ENCODE results near the gene PCCB. TPM values are rescaled to one million over a fixed set of nuclear protein-coding genes. Genes with fewer than 3 reads are reported as not detected.
"Not testable (repeated sequence)": the region's sequence is repeated elsewhere in the genome, so short reads cannot be mapped to it uniquely, and the experiment has no call there.

PCCB gene
- total and polyA plus RNA-seq, 9 donors: 23.5 to 33.5 (median 29.8) TPM

DNA sequence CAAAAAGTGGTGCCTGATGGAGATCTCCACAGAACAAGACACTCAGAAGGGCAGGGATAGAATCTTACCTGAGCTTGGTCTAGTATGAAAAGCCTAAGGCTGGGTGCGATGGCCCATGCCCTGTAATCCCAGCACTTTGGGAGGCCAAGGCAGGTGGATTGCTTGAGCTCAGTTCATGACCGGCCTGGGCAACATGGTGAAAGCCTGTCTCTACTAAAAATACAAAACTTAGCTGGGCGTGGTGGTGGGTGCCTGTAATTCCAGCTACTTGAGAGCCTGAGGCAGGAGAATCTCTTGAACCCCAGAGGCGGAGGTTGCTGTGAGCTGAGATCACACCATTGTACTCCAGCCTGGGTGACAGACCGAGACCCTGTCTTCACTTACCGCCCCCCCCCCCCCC is 84.6 kb downstream of the PCCB start:
- WGBS (ENCODE audit: insufficient coverage): 95% methylated on average over 3 of the region's 6 CpGs
- H3K4me3 ChIP-seq (ENCODE audit: low read length): not testable (repeated sequence)
- peaks cover 38% of the 10 kb centered on the region for H3K36me3 ChIP-seq (ENCODE audit: control insufficient read depth, insufficient read depth, low read length)

DNA sequence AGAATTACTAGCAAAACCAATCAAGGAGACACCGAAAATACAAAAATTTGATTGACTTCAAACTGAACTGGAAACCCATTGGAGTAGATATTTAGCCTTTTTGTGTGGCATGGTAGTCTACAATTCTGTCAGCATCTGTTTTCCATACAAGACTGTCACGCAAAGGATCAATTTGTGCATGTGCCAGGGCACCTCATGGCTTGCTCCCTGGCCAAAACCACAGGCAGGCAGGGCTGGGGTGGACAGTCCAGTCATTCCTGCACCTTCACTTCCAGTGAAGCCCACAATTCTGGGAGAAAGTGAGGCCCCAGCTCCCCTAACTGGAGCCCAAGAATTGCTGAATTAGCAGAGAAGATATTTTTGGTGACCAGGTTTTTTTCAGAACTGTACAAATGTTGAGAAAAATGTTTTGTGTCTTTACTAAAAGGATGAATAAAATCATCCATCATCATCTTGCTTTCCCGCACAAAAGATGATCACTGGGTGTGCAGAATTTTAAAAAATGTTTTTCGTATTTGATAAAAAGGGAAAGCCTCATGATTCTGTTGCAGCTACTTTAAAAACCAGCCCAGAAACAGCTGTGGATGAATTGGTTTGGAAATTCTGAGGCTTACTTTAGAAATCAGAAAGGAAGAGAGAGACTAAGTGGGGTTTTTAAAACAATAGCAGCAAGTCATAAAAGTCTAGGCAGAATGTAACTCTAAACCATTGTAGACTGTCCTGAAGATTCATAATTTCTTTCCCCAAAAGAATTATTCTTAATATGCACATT is 86.4 kb downstream of the PCCB start:
- H3K4me3 ChIP-seq (ENCODE audit: low read length): no peak overlapping the region
- H3K36me3 ChIP-seq (ENCODE audit: control insufficient read depth, insufficient read depth, low read length): peaks cover 44% of the 10 kb centered on the region
- peaks cover 2% of the 10 kb centered on the region for H3K4me1 ChIP-seq (ENCODE audit: control insufficient read depth, insufficient read depth, low read length)
- no peak overlapping the region for H3K27ac ChIP-seq (ENCODE audit: low read length)
- peak; percentile 27 for DNase-seq
- no peaks in the 10 kb centered on the region for H3K9me3 ChIP-seq (replicated peaks; ENCODE audit: control insufficient read depth, low read depth, low read length)
- WGBS (ENCODE audit: insufficient coverage): 100% methylated on average over 1 of the region's 4 CpGs
- H3K27me3 ChIP-seq (ENCODE audit: control insufficient read depth, insufficient read depth, low read length): no peaks in the 10 kb centered on the region

More for the DNA sequence above, 84.6 kb downstream of the PCCB start:
- not testable (repeated sequence) for H3K27me3 ChIP-seq (ENCODE audit: control insufficient read depth, insufficient read depth, low read length); H3K9me3 ChIP-seq (replicated peaks; ENCODE audit: control insufficient read depth, low read depth, low read length); H3K4me1 ChIP-seq (ENCODE audit: control insufficient read depth, insufficient read depth, low read length); H3K27ac ChIP-seq (ENCODE audit: low read length); DNase-seq

- Histone ChIP-seq H3K4me3 (ENCODE audit: low read length) (no peak overlapping the region), H3K27ac (ENCODE audit: low read length) (no peak overlapping the region), H3K36me3 (ENCODE audit: control insufficient read depth, insufficient read depth, low read length) (peaks cover 37% of the 10 kb centered on the region), H3K9me3 (replicated peaks; ENCODE audit: control insufficient read depth, low read depth, low read length) (no peaks in the 10 kb centered on the region), H3K27me3 (ENCODE audit: control insufficient read depth, insufficient read depth, low read length) (no peaks in the 10 kb centered on the region), H3K4me1 (ENCODE audit: control insufficient read depth, insufficient read depth, low read length) (no peaks in the 10 kb centered on the region)
- no CpG with 5 or more reads among the region's 2 CpGs for WGBS (ENCODE audit: insufficient coverage)
- no peak for DNase-seq
These were observed 93.3 kb downstream of the PCCB start for GRCh38 chr3:136343446-136343845.

- Histone ChIP-seq H3K27ac (ENCODE audit: low read length) (no peak overlapping the region), H3K36me3 (ENCODE audit: control insufficient read depth, insufficient read depth, low read length) (peaks cover 36% of the 10 kb centered on the region), H3K4me1 (ENCODE audit: control insufficient read depth, insufficient read depth, low read length) (no peaks in the 10 kb centered on the region), H3K4me3 (ENCODE audit: low read length) (no peak overlapping the region), H3K27me3 (ENCODE audit: control insufficient read depth, insufficient read depth, low read length) (no peaks in the 10 kb centered on the region), H3K9me3 (replicated peaks; ENCODE audit: control insufficient read depth, low read depth, low read length) (no peaks in the 10 kb centered on the region)
- DNase-seq: peak; percentile 49
- 20% methylated on average over 2 of the region's 5 CpGs for WGBS (ENCODE audit: insufficient coverage)
These were observed 93.9 kb downstream of the PCCB start for GRCh38 chr3:136343873-136344555.

DNA sequence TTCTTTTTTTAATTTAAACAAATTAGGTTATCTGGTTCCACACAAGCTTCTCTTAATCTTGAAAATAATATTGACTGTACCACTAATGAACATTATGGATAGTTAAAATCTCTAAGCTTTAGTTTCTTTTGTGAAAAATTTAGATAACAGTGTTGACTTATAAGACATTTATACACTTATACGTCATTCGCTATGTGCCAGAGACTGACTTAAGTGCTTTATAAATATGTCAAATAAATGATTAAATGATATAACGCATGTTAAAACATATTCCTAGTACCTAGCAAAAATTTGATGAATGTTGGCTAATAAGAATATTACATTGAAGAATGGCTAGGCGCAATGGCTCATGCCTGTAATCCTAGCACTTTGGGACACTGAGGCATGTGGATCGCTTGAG is 96.3 kb downstream of the PCCB start:
- Histone ChIP-seq H3K27ac (ENCODE audit: low read length) (no peak overlapping the region), H3K4me1 (ENCODE audit: control insufficient read depth, insufficient read depth, low read length) (peaks cover 2% of the 10 kb centered on the region), H3K36me3 (ENCODE audit: control insufficient read depth, insufficient read depth, low read length) (peaks cover 29% of the 10 kb centered on the region), H3K9me3 (replicated peaks; ENCODE audit: control insufficient read depth, low read depth, low read length) (no peaks in the 10 kb centered on the region), H3K27me3 (ENCODE audit: control insufficient read depth, insufficient read depth, low read length) (no peaks in the 10 kb centered on the region), H3K4me3 (ENCODE audit: low read length) (no peak overlapping the region)
- DNase-seq: no peak
- 92% methylated on average over 2 of the region's 5 CpGs for WGBS (ENCODE audit: insufficient coverage)

GRCh38 chr3:136350132-136350531 is 100.0 kb downstream of the PCCB start:
- Histone ChIP-seq H3K27me3 (ENCODE audit: control insufficient read depth, insufficient read depth, low read length) (no peaks in the 10 kb centered on the region), H3K27ac (ENCODE audit: low read length) (no peak overlapping the region), H3K4me3 (ENCODE audit: low read length) (no peak overlapping the region), H3K9me3 (replicated peaks; ENCODE audit: control insufficient read depth, low read depth, low read length) (no peaks in the 10 kb centered on the region), H3K4me1 (ENCODE audit: control insufficient read depth, insufficient read depth, low read length) (peaks cover 2% of the 10 kb centered on the region), H3K36me3 (ENCODE audit: control insufficient read depth, insufficient read depth, low read length) (peaks cover 8% of the 10 kb centered on the region)
- no CpG with 5 or more reads among the region's 1 CpG for WGBS (ENCODE audit: insufficient coverage)
- DNase-seq: peak; percentile 49

DNA sequence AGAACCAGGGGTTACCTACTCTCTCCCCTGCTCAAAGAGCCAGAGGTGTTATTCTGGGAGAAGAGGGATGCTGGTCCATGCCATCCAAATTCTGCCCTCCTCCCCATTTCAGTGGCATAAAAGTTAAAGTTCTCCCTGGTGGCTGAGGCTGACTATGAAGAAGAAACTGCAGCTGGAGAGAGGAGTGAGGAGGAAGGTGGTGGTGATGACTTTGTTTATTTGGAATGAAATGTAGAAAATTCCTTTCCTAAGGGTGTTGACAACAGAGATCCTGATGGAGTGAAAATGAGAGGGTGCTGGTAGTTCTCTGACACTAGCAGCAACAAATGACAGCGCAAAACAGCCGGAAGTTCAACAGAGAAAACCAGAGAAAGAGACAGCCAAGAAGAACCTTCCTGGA is 100.4 kb downstream of the PCCB start:
- Histone ChIP-seq H3K4me3 (ENCODE audit: low read length) (no peak overlapping the region), H3K27ac (ENCODE audit: low read length) (no peak overlapping the region), H3K4me1 (ENCODE audit: control insufficient read depth, insufficient read depth, low read length) (peaks cover 2% of the 10 kb centered on the region), H3K36me3 (ENCODE audit: control insufficient read depth, insufficient read depth, low read length) (peaks cover 8% of the 10 kb centered on the region), H3K27me3 (ENCODE audit: control insufficient read depth, insufficient read depth, low read length) (no peaks in the 10 kb centered on the region), H3K9me3 (replicated peaks; ENCODE audit: control insufficient read depth, low read depth, low read length) (peaks cover 2% of the 10 kb centered on the region)
- no peak for DNase-seq
- no CpG with 5 or more reads among the region's 2 CpGs for WGBS (ENCODE audit: insufficient coverage)

- no peak for DNase-seq
- no peaks in the 10 kb centered on the region for H3K27me3 ChIP-seq (ENCODE audit: control insufficient read depth, insufficient read depth, low read length)
- no peak overlapping the region for H3K27ac ChIP-seq (ENCODE audit: low read length)
- no peak overlapping the region for H3K4me3 ChIP-seq (ENCODE audit: low read length)
- no CpG with 5 or more reads among the region's 1 CpG for WGBS (ENCODE audit: insufficient coverage)
- H3K4me1 ChIP-seq (ENCODE audit: control insufficient read depth, insufficient read depth, low read length): peaks cover 2% of the 10 kb centered on the region
- peaks cover 2% of the 10 kb centered on the region for H3K9me3 ChIP-seq (replicated peaks; ENCODE audit: control insufficient read depth, low read depth, low read length)
- peaks cover 13% of the 10 kb centered on the region for H3K36me3 ChIP-seq (ENCODE audit: control insufficient read depth, insufficient read depth, low read length)
These were observed 101.2 kb downstream of the PCCB start for GRCh38 chr3:136351351-136351750.

DNA sequence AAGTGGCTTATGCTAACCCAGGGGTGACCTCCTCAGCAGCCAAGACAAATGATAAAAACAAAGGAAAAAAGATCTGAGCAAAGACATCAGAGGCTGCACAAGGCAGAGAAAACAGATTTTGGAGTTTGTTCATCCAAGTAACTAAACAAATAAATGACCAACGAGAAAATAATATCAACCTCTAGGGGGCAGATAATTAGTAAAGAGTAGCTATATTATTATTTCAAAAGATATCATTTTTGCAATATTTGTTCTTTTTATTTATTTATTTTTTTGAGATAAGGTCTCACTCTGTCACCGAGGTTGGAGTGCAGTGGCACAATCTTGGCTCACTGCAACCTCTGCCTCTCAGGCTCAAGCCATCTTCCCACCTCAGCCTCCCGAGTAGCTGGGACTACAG is 101.8 kb downstream of the PCCB start:
- Histone ChIP-seq H3K27me3 (ENCODE audit: control insufficient read depth, insufficient read depth, low read length) (no peaks in the 10 kb centered on the region), H3K4me3 (ENCODE audit: low read length) (no peak overlapping the region), H3K4me1 (ENCODE audit: control insufficient read depth, insufficient read depth, low read length) (peaks cover 2% of the 10 kb centered on the region), H3K9me3 (replicated peaks; ENCODE audit: control insufficient read depth, low read depth, low read length) (peaks cover 2% of the 10 kb centered on the region), H3K36me3 (ENCODE audit: control insufficient read depth, insufficient read depth, low read length) (peaks cover 14% of the 10 kb centered on the region), H3K27ac (ENCODE audit: low read length) (no peak overlapping the region)
- no peak for DNase-seq
- WGBS (ENCODE audit: insufficient coverage): no CpG with 5 or more reads among the region's 3 CpGs

- no peak overlapping the region for H3K27ac ChIP-seq (ENCODE audit: low read length)
- H3K27me3 ChIP-seq (ENCODE audit: control insufficient read depth, insufficient read depth, low read length): no peaks in the 10 kb centered on the region
- H3K9me3 ChIP-seq (replicated peaks; ENCODE audit: control insufficient read depth, low read depth, low read length): peaks cover 2% of the 10 kb centered on the region
- no peak for DNase-seq
- WGBS (ENCODE audit: insufficient coverage): 100% methylated on average over 1 of the region's 2 CpGs
- H3K4me3 ChIP-seq (ENCODE audit: low read length): no peak overlapping the region
- H3K36me3 ChIP-seq (ENCODE audit: control insufficient read depth, insufficient read depth, low read length): peaks cover 14% of the 10 kb centered on the region
- H3K4me1 ChIP-seq (ENCODE audit: control insufficient read depth, insufficient read depth, low read length): peaks cover 2% of the 10 kb centered on the region
These were observed 103.3 kb downstream of the PCCB start for GRCh38 chr3:136353461-136353860.
